SKM-1 (cell line): ENCODE results near the gene STOX1.
"Not testable (repeated sequence)": the region's sequence is repeated elsewhere in the genome, so short reads cannot be mapped to it uniquely, and the experiment has no call there.

Experiments used
- DNase-seq: peaks from one replicate; lab custom pipeline; 2025; ENCODE audit not compliant: unreplicated experiment; lab: John Stamatoyannopoulos, UW

STOX1 gene, protein sequence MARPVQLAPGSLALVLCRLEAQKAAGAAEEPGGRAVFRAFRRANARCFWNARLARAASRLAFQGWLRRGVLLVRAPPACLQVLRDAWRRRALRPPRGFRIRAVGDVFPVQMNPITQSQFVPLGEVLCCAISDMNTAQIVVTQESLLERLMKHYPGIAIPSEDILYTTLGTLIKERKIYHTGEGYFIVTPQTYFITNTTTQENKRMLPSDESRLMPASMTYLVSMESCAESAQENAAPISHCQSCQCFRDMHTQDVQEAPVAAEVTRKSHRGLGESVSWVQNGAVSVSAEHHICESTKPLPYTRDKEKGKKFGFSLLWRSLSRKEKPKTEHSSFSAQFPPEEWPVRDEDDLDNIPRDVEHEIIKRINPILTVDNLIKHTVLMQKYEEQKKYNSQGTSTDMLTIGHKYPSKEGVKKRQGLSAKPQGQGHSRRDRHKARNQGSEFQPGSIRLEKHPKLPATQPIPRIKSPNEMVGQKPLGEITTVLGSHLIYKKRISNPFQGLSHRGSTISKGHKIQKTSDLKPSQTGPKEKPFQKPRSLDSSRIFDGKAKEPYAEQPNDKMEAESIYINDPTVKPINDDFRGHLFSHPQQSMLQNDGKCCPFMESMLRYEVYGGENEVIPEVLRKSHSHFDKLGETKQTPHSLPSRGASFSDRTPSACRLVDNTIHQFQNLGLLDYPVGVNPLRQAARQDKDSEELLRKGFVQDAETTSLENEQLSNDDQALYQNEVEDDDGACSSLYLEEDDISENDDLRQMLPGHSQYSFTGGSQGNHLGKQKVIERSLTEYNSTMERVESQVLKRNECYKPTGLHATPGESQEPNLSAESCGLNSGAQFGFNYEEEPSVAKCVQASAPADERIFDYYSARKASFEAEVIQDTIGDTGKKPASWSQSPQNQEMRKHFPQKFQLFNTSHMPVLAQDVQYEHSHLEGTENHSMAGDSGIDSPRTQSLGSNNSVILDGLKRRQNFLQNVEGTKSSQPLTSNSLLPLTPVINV

DNA sequence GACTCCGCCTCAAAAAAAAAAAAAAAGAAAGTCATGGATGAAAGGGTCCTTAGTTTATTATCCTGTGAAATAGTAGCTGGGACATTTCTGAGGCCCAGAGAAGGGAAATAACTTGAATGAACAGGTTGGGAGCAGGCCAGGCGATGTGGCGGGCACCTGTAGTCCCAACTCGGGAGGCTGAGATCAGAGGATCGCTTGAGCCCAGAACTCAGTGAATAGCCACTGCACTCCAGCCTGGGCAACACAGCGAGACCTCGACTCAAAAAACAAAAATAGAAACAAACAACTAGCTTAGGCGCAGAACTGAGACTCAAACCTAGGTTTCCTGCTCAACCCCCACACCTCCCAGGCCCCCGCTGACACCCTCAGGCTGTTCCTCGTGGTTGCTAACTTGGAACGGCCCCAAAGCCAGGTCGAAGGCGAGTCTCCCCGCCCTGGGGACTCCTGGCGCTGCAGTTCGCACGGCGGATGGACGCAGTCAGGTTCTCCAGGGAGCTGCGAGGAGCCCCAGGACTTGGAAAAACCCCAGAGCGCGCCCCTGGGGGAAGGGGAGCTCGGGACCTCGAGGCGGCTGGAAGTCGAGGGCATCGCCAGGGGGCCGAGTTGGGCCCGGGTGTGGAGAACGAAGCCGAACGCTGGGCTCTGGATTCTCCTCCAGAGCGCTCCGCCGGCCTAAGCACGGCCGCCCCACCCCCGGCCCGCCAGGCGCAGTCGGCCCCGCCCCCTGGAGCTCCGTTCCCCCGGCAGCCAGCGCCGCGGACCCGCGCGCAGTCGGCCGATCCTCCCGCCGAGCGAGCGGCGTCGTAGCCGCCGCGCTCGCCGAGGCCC is at the start of gene STOX1:
Gene STOX1 (plus strand): TSS at position 768 of the 828 bp plus-strand sequence. CDS start 93 bp downstream, outside the sequence.
- DNase-seq, result peak; percentile 49

DNA sequence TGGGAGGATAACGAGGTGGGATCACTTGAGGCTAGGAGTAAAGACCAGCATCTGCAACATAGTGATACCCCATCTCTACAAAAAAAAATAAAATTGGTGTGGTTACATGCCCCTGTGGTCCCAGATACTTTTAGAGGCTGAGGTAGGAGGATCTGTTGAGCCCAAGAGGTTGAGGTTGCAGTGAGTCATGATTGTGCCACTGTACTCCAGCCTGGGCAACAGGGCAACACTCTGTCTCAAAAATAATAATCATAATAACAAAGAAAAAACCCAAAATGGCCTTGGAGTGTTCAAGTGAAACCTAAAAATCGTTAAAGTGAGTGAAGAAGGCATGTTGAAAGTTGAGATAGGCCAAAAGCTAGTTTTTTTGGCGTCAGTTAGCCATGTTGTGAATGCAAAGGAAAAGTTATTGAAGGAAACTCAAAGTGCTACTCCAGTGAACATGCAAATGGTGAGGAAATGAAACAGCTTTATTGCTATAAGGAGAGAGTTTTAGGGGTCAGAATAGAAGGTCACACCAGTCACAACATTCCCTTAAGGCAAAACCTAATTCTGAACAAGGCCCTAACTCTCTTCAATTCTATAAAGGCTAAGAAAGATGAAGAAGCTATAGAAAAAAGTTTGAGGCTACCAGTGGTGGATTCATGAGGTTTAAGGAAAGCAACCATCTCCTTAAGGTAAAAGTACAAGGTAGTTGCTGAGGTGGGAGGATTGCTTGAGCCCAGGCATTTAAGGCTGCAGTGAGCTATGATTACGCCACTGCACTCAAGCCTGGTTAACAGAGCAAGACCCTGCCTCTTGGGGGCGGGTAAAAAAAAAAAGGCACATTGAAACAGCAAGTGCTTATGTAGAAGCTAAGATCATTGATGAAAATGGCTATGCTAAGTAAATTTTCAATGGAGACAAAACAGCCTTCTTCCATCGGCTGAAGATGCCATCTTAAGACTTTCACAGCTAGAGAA is 45.4 kb upstream of the STOX1 start:
- no peak for DNase-seq

DNA sequence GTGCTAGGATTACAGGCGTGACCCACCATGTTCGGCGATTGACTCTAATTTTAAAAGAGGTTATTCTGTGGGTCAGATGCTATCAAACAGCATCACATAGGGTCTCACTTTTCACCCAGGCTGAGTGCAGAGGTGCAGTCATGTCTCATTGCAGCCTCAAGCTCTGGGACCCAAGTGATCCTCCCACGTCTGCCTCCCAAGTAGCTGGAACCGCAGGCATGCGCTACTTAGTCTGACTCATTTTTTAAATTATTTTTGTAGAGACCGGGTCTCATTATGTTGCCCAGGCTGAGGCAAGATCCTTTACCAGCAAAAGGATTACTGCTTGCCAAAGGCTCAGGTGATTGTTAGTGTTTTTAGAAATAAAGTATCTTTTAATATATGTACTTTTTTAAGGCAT is 42.9 kb upstream of the STOX1 start:
- no peak for DNase-seq

DNA sequence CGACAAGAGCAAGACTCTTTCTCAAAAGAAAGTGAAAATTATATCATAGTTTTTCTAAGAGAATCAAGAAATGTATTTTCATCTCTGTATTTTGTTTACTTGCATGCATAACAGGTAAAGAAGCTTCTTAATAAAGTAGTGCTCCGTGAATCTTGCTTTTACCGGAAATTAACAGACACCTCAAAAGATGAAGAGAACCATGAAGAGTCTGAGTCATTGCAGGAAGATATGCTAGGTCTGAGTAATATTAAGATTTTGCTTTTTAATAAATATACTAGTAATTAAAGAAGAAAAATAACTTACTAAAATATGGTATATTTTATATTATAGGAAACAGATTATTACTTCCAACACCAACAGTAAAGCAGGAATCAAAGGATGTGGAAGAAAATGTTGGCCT is 39.5 kb upstream of the STOX1 start:
- DNase-seq, result no peak

DNA sequence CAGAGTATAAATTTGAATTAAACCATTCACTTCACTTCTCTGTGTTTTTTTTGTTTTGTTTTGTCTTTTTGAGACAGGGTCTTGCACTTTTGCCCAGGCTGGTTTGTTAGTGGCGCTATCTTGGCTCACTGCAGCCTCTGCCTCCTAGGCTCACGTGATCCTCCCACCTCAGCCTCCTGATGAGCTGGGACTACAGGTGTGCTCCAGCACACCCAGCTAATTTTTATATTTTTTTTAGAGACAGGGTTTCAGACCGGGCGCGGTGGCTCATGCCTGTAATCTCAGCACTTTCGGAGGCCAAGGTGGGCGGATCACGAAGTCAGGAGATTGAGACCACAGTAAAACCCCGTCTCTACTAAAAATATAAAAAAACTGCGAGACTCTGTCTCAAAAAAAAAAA is 36.9 kb upstream of the STOX1 start:
- DNase-seq, result no peak

DNA sequence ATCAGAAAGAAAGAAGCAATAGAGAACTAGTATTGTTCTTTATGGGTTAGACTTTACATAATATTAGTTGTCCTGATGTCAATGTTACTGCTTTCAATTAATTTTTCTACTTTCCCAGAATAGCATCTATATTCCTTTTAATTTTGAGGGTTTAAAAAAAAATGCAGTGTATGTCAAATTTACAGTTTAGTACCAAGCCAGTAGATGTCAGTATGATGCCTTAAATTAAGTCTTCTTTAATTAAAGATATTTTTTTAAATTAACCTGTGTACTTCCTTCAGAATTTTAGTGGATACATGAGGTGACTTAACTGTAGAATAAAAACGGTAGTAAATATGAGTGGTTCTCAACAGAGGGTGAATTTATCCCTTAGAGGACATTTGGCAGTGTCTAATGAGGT is 35.2 kb upstream of the STOX1 start:
- DNase-seq, result no peak

DNA sequence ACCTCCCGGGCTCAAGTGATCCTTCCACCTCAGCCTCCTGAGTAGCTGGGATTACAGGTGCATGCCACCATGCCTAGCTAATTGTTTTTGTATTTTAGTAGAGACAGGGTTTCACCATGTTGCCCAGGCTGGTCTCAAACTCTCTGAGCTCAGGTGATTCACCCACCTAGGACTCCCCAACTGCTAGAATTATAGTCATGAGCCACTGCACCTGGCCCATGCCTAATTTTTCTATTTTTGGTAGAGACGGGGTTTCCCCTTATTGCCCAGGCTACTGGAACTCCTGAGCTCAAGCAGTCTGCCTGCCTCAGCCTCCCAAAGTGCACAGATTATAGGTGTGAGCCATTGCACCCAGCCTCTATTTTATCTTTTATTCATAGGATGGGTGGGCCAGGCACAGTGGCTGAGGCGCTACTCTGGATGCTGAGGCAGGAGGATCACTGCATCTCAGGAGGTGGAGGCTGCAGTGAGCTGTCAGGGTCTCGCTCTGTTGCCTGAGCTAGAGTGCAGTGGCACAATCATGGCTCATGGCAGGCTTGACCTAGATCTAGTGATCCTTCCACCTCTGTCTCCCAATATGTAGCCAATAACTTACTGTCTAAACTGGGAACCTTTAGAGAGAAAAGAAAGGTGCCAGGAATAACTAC is 31.3 kb upstream of the STOX1 start:
- DNase-seq, result no peak

DNA sequence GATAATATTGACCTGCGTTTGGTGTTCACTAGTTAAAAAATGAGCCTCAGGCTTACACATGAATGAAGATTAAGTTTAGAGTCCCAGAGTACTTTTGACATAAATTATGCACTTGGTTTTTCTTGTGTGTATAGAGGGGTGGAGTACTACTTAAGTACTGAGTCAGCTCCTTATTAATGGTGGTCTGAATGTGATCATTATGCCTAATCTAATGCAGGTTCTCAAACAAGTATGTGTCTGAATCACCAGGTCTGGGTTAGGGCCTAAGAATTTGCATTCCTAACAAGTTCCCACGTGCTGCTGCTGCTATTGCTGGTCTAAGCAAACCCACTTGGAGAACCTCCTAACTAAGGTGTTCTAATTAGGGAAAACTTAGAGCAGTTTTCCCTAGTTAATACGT is 30.7 kb upstream of the STOX1 start:
- no peak for DNase-seq

DNA sequence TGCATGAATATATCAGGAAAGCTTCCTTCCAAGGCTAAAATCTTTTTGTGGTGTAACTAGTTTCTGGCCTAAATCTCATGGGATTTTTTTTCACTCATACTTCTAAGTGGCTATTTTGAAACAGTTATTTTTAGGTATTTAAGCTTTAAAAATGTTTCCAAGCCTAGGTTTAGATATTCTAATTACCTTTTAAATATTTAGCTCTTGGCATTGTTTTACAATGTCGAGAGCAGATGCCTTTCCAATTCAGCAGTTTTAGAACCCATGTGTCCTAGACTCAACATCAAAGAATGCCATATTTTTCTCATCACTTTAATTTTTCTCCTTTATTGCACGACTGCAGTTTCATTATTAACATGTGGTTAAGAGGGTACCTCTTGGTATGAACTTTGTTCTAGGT is 27.1 kb upstream of the STOX1 start:
- DNase-seq, result no peak

DNA sequence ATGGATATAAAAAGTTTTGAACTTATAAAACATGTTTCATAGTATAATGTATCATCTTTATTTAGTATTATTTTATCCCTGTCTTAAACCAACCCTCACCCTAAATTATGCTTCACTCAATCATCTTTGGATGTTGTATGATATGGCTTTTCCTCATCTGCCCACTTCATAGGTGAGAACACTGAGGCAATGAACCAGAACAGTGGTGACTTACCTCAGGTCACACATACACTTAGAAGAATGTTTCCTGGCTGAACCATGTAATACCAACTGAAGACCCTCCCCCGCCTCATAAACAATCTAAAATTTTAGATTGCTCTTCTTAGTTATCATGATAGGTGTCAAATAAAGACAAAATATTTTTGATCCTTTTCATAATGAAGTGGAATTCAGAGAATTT is 22.6 kb upstream of the STOX1 start:
- DNase-seq, result no peak

DNA sequence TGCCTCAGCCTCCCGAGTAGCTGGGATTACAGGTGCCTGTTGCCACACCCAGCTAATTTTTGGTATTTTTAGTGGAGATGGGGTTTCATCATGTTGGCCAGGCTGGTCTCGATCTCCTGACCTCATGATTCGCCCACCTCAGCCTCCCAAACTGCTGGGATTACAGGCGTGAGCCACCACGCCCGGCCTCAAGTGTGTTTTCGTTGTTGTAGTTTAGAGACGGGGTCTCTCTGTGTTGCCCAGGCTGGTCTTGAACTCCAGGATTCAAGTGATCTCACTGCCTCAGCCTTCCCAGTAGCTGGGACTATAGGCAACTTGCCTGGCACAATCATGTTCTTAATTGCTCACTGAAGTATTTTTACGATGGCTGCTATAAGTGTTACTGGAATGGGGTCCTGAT is 16.5 kb upstream of the STOX1 start:
- DNase-seq, result not testable (repeated sequence)

DNA sequence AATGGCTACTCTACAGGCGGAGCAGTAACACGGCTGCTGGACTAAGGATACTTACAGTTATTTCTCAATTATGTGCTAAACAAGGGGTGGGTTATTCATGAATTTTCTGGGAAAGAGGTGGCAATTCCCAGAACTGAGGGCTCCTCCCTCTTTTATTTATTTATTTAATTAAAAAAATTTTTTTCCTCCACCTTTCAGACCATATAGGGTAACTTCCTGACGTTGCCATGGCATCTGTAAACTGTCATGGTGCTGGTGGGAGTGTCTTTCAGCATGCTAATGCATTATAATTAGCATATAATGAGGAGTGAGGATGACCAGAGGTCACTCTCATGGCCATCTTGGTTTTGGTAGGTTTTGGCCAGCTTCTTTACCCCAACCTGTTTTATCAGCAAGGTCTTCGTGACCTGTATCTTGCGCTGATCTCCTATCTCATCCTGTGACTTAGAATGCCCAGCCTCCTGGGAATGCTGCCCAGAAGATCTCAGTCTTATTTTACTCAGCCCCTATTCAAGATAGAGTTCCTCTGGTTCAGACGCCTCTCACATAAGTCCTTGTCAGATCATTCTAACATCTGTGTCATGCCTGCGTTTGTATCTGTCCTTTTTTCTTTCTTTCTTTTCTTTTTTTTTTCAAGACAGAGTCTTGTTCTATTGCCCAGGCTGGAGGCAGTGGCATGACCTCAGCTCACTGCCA is 15.9 kb upstream of the STOX1 start:
- no peak for DNase-seq

DNA sequence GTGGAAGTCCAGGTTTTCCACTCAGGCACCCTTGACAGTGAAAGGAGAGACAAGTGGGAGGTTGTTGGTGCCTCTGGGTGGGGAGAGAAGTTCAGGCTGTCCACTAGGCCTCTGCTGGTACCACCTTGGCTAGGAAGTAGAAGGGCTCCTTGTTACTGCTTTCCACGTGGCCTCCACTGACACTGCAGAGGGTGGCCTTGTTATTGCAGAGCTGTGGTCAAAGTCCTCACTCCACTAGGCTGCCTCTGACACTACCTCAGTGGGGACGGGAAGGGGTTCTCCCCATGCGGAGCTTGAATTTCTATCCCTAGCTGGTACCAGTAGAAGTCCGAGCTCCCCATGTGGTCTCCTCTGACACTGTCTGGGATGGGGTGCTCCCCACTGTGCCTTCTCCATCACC is 14.9 kb upstream of the STOX1 start:
- no peak for DNase-seq

DNA sequence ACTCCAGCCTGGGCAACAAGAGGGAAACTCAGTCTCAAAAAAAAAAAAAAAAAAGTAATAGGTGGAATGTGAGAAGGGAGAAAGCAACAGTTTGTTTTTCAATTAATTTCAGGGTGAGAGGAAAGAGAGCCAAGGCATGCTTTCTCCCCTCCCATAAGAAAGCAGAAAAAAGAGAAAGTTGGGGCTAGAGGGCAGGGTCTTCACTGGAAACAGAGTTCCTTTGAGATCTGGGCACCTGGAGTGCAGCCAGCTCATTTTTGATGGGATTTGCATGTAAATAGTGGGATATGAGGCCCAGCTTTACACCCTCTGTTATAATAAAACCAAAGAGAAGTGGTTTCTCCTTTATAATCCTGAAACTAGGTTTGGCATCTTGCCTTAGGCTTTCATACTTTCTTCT is 13.8 kb upstream of the STOX1 start:
- no peak for DNase-seq

DNA sequence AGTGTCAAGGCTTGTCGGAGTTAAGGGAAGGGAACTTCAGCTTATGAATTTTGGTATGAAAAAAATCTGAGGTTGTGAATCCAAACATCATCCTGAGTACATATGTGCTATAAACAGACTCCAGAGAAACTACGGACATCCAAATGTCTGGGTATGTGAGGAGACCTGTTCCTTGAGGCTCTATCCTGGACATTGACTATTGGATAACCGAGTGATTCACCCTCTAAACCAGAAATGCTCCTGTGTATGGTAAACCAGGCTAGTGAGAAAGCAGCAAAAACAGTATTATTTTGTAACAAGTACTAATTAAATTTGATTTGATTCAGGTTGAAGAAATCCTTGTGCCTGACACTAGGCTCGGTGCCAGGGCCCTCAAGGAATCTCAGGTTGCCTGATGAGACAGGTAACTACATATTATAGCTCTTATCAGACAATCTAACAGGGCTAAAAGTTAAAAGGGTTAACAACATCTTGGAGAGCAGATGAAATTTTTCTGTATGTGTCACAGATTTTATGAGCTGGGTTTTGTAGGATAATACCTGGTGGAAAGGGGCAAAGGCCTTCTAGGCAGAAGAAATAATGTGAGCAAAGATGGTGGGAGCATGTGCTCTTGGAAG is 10.4 kb upstream of the STOX1 start:
- no peak for DNase-seq

DNA sequence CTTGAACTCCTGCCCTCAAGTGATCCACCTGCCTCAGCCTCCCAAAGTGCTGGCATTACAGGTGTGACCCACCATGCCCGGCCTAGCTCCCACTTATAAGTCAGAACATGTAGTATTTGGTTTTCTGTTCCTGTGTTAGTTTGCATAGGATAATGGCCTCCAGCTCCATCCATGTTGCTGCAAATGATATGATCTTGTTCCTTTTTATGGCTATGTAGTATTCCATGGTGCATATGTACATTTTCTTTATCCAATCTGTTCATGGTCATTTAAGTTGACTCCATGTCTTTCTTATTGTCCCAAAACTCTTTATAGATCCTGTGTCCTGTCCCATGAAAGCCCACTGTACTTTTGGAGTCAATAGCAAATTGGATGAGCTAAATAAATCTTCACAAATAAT is 7.0 kb upstream of the STOX1 start:
- not testable (repeated sequence) for DNase-seq

DNA sequence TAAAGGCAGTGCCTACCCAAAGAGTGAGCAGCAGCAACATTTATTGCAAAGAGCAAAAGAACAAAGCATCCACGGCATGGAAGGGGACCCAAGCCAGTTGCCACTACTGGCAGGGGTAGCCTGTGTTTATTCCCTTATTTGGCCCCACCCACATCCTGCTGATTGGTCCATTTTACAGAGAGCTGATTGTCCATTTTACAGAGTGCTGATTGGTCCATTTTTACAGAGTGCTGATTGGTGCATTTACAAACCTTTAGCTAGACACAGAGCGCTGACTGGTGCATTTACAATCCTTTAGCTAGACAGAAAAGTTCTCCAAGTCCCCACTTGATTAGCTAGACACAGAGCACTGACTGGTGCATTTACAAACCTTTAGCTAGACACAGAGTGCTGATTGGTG is 4.7 kb upstream of the STOX1 start:
- not testable (repeated sequence) for DNase-seq

DNA sequence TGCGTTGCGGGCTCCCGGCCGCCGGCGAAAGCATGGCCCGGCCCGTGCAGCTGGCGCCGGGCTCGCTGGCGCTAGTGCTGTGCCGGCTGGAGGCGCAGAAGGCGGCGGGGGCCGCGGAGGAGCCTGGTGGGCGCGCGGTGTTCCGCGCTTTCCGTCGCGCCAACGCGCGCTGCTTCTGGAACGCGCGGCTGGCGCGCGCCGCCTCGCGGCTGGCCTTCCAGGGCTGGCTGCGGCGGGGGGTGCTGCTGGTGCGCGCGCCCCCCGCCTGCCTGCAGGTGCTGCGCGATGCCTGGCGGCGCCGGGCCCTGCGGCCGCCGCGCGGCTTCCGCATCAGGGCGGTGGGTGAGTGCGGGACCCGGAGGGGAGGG is 245 bp downstream of the STOX1 start:
- not testable (repeated sequence) for DNase-seq
